Measurements from ENCODE around the gene DHRS3.

The DHRS3 gene

DNA sequence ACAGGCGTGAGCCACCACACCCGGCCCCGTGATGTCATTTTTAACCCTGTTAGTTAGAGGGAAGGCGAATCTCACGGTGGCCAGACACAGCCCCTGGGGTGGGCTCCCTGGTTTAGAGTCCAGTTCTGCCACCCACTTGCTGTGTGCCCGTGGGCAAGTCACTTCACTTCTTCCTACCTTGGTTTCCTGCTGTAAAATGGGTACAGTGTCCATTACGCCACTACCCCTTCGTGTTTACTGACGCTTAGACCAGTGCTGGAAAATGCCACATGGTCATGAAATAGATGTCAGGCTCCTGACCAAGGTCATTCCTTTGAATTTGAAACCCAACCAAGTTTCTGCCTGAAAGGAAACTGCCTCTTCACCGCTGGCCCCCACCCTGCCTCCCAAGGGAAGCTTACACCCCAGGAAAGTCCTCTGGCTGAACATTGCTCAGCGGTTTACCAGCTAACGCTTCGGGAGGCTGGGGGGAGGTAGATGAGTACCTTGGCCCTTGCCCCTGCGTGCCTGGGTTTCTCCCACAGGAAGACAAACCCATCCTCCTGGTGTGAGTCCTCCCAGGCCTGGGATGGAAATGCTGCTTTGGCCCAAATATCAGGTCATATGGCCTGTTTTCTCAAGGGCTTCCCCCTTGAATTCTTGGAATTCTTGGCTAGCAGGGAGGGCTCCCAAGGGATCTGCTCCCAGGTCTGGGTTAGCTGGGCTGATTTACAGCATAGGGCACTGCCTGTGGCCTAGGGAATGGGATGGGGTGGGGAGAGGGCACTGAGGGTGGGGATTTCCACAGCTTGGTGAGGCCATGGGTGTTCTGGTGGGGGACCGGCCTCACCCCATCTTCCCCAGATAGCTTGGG, 18.3 kb upstream of the DHRS3 start:
- no peak overlapping the region for H3K9ac ChIP-seq (ENCODE audit: low read depth, low read length)
- peaks cover 9% of the 10 kb centered on the region for H3K27me3 ChIP-seq (ENCODE audit: control insufficient read depth, insufficient read depth, low read length)
- H3K4me2 ChIP-seq (ENCODE audit: low read length), result peak overlapping the region; percentile 1
- H3K36me3 ChIP-seq (ENCODE audit: insufficient read depth, low read length), result no peaks in the 10 kb centered on the region
- peaks cover 17% of the 10 kb centered on the region for H3K9me3 ChIP-seq (replicated peaks; ENCODE audit: low read length)
- H3K4me1 ChIP-seq (ENCODE audit: control insufficient read depth, insufficient read depth, low read length), result peaks cover 8% of the 10 kb centered on the region
- H3K4me3 ChIP-seq (ENCODE audit: low read length), result no peak overlapping the region

DNA sequence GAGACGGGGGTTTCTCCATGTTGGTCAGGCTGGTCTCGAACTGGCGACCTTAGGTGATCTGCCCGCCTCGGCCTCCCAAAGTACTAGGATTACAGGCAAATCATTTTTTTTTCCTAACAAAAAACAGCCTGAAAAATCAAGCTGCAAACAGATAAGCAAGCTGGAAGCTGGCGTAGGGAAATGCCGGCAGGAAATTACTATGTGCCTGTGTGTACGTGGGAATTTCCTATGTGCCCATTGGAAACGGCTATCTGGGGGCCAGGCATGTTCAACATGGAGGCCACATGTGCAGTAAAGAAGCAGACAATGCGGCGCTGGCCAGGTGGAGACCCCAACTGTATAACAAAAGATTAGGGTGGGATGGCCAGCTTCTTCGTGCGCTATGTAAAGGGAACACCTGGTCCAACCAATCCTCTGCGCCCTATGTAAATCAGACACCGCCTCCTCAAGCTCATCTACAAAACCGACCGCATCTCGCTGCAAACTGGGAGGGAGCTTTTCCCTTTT, 16.7 kb upstream of the DHRS3 start:
- Histone ChIP-seq H3K4me3 (ENCODE audit: low read length) (no peak overlapping the region), H3K4me1 (ENCODE audit: control insufficient read depth, insufficient read depth, low read length) (peaks cover 8% of the 10 kb centered on the region), H3K27me3 (ENCODE audit: control insufficient read depth, insufficient read depth, low read length) (peaks cover 23% of the 10 kb centered on the region), H3K36me3 (ENCODE audit: insufficient read depth, low read length) (no peaks in the 10 kb centered on the region), H3K9ac (ENCODE audit: low read depth, low read length) (no peak overlapping the region), H3K9me3 (replicated peaks; ENCODE audit: low read length) (peaks cover 6% of the 10 kb centered on the region), H3K4me2 (ENCODE audit: low read length) (no peak overlapping the region)

DNA sequence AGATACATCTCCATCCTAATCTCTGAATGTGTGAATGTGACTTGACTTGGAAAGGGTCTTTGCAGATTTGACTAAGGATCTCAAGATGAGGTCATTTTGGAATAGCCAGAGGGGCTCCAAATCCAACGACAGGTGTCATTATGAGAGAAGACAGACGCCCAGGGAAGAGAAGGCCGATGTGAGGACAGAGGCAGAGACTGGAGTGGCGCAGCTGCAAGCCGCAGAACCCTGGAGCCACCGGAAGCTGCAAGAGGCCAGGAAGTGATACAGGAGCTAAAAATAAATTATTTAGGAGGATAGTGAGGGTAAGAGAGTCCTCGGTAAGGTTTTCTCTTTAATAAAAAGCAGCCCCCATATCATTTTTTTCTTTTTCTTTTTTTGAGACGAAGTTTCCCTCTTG, 16.1 kb upstream of the DHRS3 start:
- H3K4me2 ChIP-seq (ENCODE audit: low read length), result no peak overlapping the region
- no peaks in the 10 kb centered on the region for H3K36me3 ChIP-seq (ENCODE audit: insufficient read depth, low read length)
- H3K9ac ChIP-seq (ENCODE audit: low read depth, low read length), result no peak overlapping the region
- peaks cover 8% of the 10 kb centered on the region for H3K4me1 ChIP-seq (ENCODE audit: control insufficient read depth, insufficient read depth, low read length)
- H3K4me3 ChIP-seq (ENCODE audit: low read length), result no peak overlapping the region
- peaks cover under 1% of the 10 kb centered on the region for H3K9me3 ChIP-seq (replicated peaks; ENCODE audit: low read length)
- peaks cover 27% of the 10 kb centered on the region for H3K27me3 ChIP-seq (ENCODE audit: control insufficient read depth, insufficient read depth, low read length)

DNA sequence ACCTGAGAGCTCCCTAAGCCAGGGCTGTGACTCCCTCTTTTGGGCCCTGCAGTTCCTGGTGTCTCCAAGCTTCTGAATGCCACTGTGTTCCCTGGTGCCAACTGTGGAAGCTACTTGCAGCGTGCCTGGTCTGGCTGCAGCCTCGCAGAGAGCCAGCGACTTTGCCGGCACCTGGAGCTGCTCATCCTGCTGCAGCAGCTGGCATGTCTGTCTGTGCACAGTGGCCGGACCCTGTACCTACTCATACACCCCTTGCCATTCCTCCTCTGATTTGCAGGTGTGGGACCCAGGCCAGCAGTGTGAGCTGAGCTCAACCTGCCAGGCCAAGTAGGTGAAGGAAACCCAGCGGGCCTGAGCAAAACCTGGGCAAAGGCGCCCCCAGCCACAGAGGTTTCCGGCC, 13.6 kb upstream of the DHRS3 start:
- H3K9ac ChIP-seq (ENCODE audit: low read depth, low read length), result no peak overlapping the region
- peaks cover 33% of the 10 kb centered on the region for H3K27me3 ChIP-seq (ENCODE audit: control insufficient read depth, insufficient read depth, low read length)
- no peak overlapping the region for H3K4me3 ChIP-seq (ENCODE audit: low read length)
- no peak overlapping the region for H3K4me2 ChIP-seq (ENCODE audit: low read length)
- H3K36me3 ChIP-seq (ENCODE audit: insufficient read depth, low read length), result no peaks in the 10 kb centered on the region
- H3K9me3 ChIP-seq (replicated peaks; ENCODE audit: low read length), result no peaks in the 10 kb centered on the region
- H3K4me1 ChIP-seq (ENCODE audit: control insufficient read depth, insufficient read depth, low read length), result peaks cover 6% of the 10 kb centered on the region

DNA sequence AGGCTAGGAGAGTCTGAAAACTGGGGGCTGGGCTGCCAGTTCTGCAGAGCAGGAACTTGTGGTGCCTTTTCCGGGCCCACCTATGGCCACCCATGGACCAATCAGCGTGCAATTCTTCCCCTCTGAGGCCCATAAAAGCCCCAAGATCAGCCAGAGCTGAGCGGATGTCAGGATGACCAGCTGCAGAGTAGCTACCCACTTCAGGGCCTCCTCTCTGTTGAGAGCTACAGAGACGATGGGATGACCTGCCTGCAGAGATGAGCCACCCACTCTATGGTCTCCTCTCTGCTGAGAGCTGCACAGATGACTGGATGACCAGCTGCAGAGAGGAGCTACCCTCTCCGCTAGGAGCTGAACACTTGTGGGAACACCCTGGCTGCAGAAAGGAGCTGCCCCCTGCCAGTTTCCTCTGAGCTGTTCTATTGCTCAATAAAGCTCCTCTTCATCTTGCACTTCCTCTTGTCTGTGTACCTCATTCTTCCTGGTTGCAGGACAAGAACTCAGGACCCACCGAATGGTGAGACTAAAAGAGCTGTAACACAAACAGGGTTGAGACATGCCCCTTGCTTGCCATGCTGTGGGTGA, 13.0 kb upstream of the DHRS3 start:
- Histone ChIP-seq H3K4me1 (ENCODE audit: control insufficient read depth, insufficient read depth, low read length) (peaks cover under 1% of the 10 kb centered on the region), H3K27me3 (ENCODE audit: control insufficient read depth, insufficient read depth, low read length) (peaks cover 33% of the 10 kb centered on the region), H3K36me3 (ENCODE audit: insufficient read depth, low read length) (no peaks in the 10 kb centered on the region), H3K4me3 (ENCODE audit: low read length) (no peak overlapping the region), H3K4me2 (ENCODE audit: low read length) (no peak overlapping the region), H3K9me3 (replicated peaks; ENCODE audit: low read length) (no peaks in the 10 kb centered on the region), H3K9ac (ENCODE audit: low read depth, low read length) (no peak overlapping the region)

DNA sequence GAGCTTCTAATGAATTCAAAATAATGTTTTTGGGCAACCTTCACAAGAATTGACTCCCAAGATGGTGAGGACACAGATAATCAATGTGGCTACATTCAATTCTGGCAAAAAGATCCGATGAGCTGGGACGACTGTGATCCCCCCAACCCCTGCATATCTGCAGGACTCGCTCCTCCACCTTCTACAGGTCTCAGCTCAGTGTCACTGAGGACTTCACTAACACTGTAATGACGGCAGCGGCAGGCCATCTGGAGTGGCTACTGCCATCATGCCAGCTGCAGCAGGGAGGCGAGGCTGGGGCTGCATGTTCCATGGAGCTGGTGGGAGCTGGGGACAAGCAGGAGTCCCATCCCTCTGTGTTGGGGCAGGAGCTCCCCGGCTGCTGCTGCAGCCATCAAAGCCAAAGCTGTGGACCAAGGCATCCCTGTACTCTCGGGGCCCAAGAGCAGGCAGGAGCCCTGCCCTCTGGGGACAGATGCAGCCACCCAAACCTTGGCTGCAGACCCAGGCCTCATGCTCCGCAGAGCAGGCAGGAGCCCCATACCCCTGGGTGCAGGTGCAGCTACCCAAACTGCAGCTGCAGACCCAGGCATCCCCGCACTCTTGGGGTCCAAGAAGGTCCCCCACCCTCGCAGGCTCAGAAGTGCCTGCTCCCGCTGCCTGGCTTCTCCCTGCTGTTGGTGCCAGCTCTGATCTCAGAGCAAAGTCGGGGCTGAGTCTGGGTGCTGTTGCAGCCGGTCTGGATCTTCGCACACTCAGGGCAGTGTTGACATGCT, 12.2 kb upstream of the DHRS3 start:
- Histone ChIP-seq H3K9me3 (replicated peaks; ENCODE audit: low read length) (no peaks in the 10 kb centered on the region), H3K36me3 (ENCODE audit: insufficient read depth, low read length) (no peaks in the 10 kb centered on the region), H3K4me3 (ENCODE audit: low read length) (no peak overlapping the region), H3K4me2 (ENCODE audit: low read length) (no peak overlapping the region), H3K9ac (ENCODE audit: low read depth, low read length) (no peak overlapping the region), H3K27me3 (ENCODE audit: control insufficient read depth, insufficient read depth, low read length) (peaks cover 33% of the 10 kb centered on the region), H3K4me1 (ENCODE audit: control insufficient read depth, insufficient read depth, low read length) (no peaks in the 10 kb centered on the region)

DNA sequence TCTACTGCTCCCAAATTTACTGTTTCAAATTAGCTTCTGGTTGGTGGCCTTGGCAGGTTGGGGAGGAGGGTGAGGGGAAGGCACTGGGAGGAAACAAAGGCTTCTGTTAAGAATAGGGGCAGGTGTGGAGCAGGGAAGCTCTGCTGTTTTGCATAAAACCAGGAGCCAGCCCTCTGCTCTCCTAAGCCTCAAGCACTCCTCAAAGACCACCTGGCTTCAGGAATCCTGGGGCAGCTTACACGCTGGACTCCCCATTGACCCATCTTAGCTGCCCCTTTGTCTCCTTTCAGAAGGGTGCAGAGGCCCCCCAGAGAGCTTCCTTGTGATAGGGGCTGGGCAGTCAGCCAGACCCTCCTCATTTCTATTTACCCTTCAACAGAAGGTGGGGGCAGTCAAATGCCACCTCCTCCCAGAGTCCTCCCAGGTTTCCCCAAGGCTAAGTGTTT, 11.5 kb upstream of the DHRS3 start:
- Histone ChIP-seq H3K9ac (ENCODE audit: low read depth, low read length) (no peak overlapping the region), H3K4me3 (ENCODE audit: low read length) (no peak overlapping the region), H3K9me3 (replicated peaks; ENCODE audit: low read length) (no peaks in the 10 kb centered on the region), H3K4me2 (ENCODE audit: low read length) (no peak overlapping the region), H3K36me3 (ENCODE audit: insufficient read depth, low read length) (no peaks in the 10 kb centered on the region), H3K27me3 (ENCODE audit: control insufficient read depth, insufficient read depth, low read length) (peaks cover 34% of the 10 kb centered on the region), H3K4me1 (ENCODE audit: control insufficient read depth, insufficient read depth, low read length) (no peaks in the 10 kb centered on the region)

DNA sequence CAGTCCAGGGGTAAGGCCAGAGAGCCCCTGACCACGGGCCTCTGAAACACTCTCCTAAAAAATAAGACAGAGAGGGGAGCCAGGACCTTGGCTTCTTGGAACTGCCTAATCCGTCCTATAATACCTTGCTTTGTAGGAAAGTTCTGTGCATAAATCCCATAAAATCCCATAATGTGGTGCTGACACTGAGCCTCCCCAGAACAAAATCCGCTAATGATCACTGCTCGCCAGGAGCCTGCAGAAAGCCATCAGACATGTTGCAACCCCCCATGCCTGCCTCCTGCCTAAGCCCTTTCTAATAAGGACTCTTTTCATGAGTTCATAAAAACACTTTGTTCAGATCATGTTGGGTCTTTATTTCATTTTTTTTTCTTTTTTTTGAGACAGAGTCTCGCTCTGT, 9.3 kb upstream of the DHRS3 start:
- Histone ChIP-seq H3K9ac (ENCODE audit: low read depth, low read length) (no peak overlapping the region), H3K4me1 (ENCODE audit: control insufficient read depth, insufficient read depth, low read length) (no peaks in the 10 kb centered on the region), H3K4me3 (ENCODE audit: low read length) (no peak overlapping the region), H3K36me3 (ENCODE audit: insufficient read depth, low read length) (no peaks in the 10 kb centered on the region), H3K4me2 (ENCODE audit: low read length) (no peak overlapping the region), H3K9me3 (replicated peaks; ENCODE audit: low read length) (no peaks in the 10 kb centered on the region), H3K27me3 (ENCODE audit: control insufficient read depth, insufficient read depth, low read length) (peaks cover 37% of the 10 kb centered on the region)

DNA sequence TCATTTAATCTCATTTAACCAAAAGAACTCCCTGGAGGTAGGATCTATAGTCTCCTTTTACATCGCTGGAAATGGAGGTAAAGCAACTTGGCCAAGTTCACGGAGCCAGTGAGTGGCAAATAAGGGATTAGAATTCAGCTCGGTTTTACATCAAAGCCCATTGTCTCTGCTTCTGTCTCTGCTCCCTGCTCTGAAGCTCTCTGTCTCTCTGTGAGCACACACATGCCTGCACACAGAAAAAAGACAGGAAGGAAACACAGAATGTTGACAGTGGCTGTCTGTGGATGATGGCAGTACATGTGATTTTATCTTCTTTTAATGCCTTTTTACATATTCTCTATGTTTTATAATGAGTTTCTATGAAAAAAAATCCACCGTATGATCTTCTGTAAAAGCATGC, 8.9 kb upstream of the DHRS3 start:
- Histone ChIP-seq H3K4me2 (ENCODE audit: low read length) (no peak overlapping the region), H3K9ac (ENCODE audit: low read depth, low read length) (no peak overlapping the region), H3K9me3 (replicated peaks; ENCODE audit: low read length) (no peaks in the 10 kb centered on the region), H3K36me3 (ENCODE audit: insufficient read depth, low read length) (no peaks in the 10 kb centered on the region), H3K27me3 (ENCODE audit: control insufficient read depth, insufficient read depth, low read length) (peaks cover 38% of the 10 kb centered on the region), H3K4me1 (ENCODE audit: control insufficient read depth, insufficient read depth, low read length) (no peaks in the 10 kb centered on the region), H3K4me3 (ENCODE audit: low read length) (no peak overlapping the region)

DNA sequence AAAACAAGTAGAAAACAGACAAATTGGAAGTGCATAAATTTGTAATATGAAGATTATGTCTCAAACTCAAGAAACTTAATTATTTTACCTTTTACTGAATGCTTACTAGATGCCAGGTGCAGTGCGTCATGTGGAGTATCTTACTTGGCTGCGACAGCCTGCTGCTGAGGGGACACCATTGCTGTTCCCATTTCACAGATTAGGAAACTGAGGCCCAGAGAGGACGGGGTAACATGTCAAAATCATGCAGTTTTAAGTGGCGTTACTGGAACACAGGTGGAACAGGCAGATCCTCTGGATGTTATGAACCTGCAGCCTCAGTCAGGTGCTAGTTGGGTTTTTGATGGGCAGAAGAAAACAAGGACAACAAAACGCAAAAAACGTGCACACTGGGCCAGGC, 7.3 kb upstream of the DHRS3 start:
- no peak overlapping the region for H3K4me2 ChIP-seq (ENCODE audit: low read length)
- no peak overlapping the region for H3K9ac ChIP-seq (ENCODE audit: low read depth, low read length)
- peaks cover 39% of the 10 kb centered on the region for H3K27me3 ChIP-seq (ENCODE audit: control insufficient read depth, insufficient read depth, low read length)
- peaks cover 2% of the 10 kb centered on the region for H3K4me1 ChIP-seq (ENCODE audit: control insufficient read depth, insufficient read depth, low read length)
- H3K4me3 ChIP-seq (ENCODE audit: low read length), result no peak overlapping the region
- no peaks in the 10 kb centered on the region for H3K36me3 ChIP-seq (ENCODE audit: insufficient read depth, low read length)
- no peaks in the 10 kb centered on the region for H3K9me3 ChIP-seq (replicated peaks; ENCODE audit: low read length)

DNA sequence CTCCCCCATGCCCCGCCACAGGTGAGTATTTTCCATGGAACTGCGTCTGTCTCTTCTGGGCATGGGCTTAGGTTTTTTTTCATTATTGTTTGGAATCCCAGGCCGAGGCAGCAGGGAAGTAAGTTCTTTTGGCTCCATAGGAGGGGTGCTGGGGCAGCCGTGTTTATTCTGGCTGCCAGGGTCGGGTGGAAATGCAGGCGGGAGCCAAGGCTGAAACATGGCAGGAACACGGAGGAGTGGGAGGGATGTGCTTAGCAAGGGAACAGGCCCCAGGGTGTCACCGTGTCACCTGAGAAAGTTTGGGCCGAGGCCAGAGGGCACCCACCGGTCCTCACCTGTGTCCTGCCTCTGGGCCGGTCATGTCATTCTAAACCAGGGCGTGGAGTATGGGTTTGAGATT, 4.5 kb upstream of the DHRS3 start:
- Histone ChIP-seq H3K4me1 (ENCODE audit: control insufficient read depth, insufficient read depth, low read length) (peaks cover 23% of the 10 kb centered on the region), H3K9me3 (replicated peaks; ENCODE audit: low read length) (no peaks in the 10 kb centered on the region), H3K4me3 (ENCODE audit: low read length) (no peak overlapping the region), H3K36me3 (ENCODE audit: insufficient read depth, low read length) (no peaks in the 10 kb centered on the region), H3K9ac (ENCODE audit: low read depth, low read length) (no peak overlapping the region), H3K27me3 (ENCODE audit: control insufficient read depth, insufficient read depth, low read length) (peaks cover 27% of the 10 kb centered on the region), H3K4me2 (ENCODE audit: low read length) (no peak overlapping the region)

Measured in skeletal muscle satellite cell (primary cell).